NCI-H69 (cell line): ENCODE data around the gene TAPBPL.
"Not testable (repeated sequence)": the region's sequence is repeated elsewhere in the genome, so short reads cannot be mapped to it uniquely, and the experiment has no call there.

Source experiments
- DNase-seq: peaks from one replicate; lab custom pipeline; 2025; lab: John Stamatoyannopoulos, UW

TAPBPL gene

DNA sequence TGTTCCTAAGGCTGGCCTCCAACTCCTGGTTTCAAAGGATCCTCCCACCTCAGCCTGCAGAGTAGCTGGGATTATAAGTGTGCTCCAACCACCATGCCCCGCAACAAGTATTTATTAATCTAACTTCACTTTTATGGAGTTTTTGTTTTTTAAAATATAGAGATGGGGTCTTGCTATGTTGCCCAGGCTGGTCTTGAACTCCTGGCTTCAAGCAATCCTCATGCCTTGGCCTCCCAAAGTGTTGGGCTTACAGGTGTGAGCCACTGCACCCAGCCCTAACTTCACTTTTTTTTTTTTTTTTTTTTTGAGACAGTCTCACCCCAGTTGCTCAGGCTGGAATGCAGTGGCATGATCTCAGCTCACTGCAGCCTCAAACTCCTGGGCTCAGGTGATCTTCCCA is 38.8 kb downstream of the TAPBPL start:
- not testable (repeated sequence) for DNase-seq

DNA sequence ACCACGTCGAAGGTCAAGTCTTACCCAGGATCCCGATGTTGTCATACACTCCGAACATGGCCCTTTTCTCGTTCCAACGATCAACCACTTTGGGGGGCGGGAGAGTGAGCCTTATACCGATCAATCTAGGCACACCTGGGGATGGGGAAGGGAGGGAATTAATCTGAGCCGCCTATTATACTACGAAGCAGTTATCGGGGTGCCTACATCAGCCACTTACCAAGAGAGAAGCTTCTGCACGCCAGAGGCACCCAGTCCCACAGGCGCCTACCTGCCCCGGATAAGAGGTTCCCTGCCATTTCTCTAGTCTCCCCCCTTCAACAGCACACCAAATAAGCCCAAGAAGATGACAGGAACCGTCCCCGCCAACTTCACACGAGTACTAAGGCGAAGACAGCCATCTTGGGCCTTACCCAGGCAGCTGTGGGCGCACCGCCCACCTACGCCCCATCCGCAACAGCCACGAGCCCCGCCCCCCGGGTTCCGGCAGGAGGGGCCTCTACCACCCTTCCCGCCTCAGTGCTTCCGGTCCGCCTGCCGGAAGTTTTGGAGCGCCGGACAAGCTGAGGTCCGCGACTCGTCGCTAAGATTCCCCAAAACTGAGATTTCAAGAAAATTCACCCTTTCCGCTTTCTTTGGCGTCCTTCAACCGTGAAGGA is 41.1 kb downstream of the TAPBPL start, which contains the start of gene MRPL51:
Gene MRPL51, minus strand, starts transcription at position 425 of the 659 bp plus-strand sequence. Its CDS starts 126 bp downstream, at position 299.
- DNase-seq = peak; percentile 98

GRCh38 chr12:6493497-6494257 is 41.8 kb downstream of the TAPBPL start, which contains the start of gene NCAPD2:
TSS of gene NCAPD2 (plus strand) at chr12:6494102. CDS start at chr12:6495099, 997 bp downstream.
- peak; percentile 99 for DNase-seq

DNA sequence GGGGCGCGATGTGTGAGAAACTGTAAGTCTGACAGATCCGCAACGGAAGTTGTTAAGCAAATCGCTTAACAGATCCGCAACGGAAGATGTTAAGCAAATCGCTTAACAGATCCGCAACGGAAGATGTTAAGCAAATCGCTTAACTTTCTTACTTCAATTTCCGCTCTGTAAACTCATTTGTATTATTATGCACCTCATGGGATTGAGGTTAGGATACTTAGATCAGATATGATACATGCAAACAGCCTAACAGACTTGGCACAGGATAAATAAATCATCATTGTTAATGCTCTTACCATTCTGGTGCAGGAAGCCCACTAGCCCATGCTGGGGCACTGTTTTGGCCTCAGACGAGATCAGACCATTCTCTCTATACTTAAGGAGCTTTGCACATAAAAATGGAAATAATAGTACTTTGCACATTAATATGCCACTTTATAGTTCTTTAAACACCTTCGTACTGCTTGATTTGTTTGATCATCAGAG is 42.5 kb downstream of the TAPBPL start:
- peak; percentile 66 for DNase-seq

- no peak for DNase-seq
These were observed 43.1 kb downstream of the TAPBPL start for GRCh38 chr12:6494968-6495367.

GRCh38 chr12:6497291-6497690 is 45.4 kb downstream of the TAPBPL start:
- DNase-seq = not testable (repeated sequence)

DNA sequence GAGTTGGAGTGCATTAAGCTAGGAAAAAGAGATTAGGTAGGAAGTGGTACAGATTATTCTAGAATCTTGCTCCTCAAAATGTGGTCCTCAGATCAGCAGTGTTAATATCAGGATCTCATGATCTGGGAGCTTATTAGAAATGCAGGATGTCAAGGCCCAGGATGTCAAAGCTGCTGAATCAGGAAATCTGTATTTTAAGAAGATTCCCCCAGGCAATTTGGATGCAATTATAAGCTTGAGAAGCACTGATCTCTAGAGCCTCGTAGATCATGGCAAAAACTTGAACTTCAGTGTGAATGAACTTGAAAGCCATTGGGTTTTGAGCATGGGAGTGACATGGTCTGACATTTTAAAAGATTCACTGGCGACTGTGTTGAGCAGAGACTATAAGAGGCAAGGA is 48.6 kb downstream of the TAPBPL start:
- no peak for DNase-seq

DNA sequence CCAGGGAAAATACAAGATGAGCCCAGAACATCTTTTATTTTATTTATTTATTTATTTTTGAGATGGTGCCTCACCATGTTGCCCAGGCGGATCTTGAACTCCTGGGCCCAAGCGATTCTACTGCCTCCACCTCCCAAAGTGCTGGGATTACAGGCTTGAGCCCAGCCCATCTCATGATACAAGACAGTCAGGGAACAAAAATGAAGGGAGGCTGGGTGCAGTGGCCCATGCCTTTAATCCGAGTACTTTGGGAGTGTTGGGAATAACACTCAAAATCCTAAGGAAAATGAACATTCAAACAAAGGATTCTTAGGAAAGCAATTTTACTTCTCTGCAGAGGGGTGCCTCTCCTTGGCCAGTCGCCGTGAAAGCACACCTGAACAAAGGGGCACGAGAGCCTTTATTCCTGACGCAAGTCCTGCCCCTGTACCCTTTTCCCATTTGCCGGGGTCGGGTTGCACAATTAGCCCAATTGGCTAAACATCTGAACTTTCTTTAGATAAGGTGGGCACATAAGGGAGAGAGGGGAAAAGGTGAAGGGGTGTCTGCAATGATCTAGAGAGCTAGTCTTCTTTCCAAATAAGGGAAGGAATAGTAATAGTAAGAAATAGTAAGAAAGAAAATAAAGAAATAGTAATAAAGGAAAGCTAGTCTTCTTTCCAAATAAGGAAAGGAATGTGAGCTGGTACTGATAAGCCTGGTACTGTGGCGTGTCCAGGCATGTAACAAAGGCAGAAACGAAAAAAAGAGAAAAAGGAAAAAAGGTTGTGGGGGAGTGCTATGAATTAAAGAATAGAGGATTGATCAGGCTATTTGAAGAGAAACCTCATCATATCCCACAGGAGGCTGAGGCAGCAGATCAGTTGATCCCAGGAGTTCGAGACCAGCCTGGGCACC is 55.5 kb downstream of the TAPBPL start:
- no peak for DNase-seq

DNA sequence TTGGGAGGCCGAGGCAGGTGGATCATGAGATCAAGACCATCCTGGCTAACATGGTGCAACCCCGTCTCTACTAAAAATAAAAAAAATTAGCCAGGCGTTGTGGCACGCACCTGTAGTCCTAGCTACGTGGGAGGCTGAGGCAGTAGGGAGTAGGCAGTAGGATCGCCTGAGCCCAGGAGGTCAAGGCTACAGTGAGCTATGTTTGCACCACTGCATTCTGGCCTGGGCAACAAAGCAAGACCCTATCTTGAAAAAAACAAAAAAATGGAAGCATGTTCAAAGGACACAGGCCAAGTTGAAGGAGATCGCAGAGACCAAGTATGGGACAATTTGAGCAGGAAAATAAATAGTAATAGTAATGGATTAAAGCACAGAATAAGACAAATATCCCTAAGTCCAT is 56.2 kb downstream of the TAPBPL start:
- DNase-seq = no peak
